Heart left ventricle (tissue), 16 donors: ENCODE measurements around the gene CDH13. TPM values are rescaled to one million over a fixed set of nuclear protein-coding genes. Genes with fewer than 3 reads are reported as not detected.

Source experiments
- ATAC-seq, 4 donors: fragments of 200-7000 bp; cut with Tn5 transposase; one replicate each; pipeline ENCODE4 v1.9.1; 2020 to 2022; ENCODE audit warnings: moderate library complexity in 4 of 4, mild to moderate bottlenecking in 3 of 4, moderate number of reproducible peaks in 1 of 4
- DNase-seq, 5 donors: peaks; one replicate each; pipeline ENCODE4 v3.0.0-alpha.2; 2020
- H3K27ac ChIP-seq, 12 donors: fragments of 200-600 bp; sonication (generic) in 4 of 12; one replicate each; pipeline versions ENCODE4 v1.5.0 to v1.8.0; 2016 to 2022; ENCODE audit warnings: mild to moderate bottlenecking in 2 of 12
- H3K27me3 ChIP-seq, 9 donors: fragments of 200-600 bp; sonication (generic) in 2 of 9; one replicate each; pipeline versions ENCODE4 v1.5.1 to v1.8.0; 2016 to 2022; ENCODE audit warnings: mild to moderate bottlenecking in 3 of 9
- H3K36me3 ChIP-seq, 9 donors: fragments of 200-600 bp; sonication (generic) in 2 of 9; one replicate each; pipeline versions ENCODE4 v1.5.0 to v1.8.0; 2018 to 2022; ENCODE audit warnings: mild to moderate bottlenecking in 2 of 9
- H3K4me1 ChIP-seq, 12 donors: fragments of 200-600 bp; sonication (generic) in 4 of 12; one replicate each; pipeline versions ENCODE4 v1.5.0 to v1.8.0; 2016 to 2022; ENCODE audit warnings: mild to moderate bottlenecking in 3 of 12
- H3K4me3 ChIP-seq, 12 donors: fragments of 200-600 bp; sonication (generic) in 4 of 12; one replicate each; pipeline versions ENCODE4 v1.5.0 to v1.8.0; 2017 to 2022; ENCODE audit warnings: mild to moderate bottlenecking in 9 of 12, moderate library complexity in 4 of 12
- H3K9me3 ChIP-seq, 12 donors: fragments of 200-600 bp; sonication (generic) in 4 of 12; one replicate each; pipeline versions ENCODE4 v1.5.0 to v1.8.0; 2016 to 2022; ENCODE audit warnings: mild to moderate bottlenecking in 1 of 12
- CTCF ChIP-seq, 12 donors: fragments of 200-600 bp; sonication (generic) in 4 of 12; IDR thresholded peaks; one replicate each; pipeline versions ENCODE4 v1.5.0 to v1.8.0; 2018 to 2022; ENCODE audit warnings: antibody characterized with exemption in 12 of 12, mild to moderate bottlenecking in 5 of 12
- POLR2A ChIP-seq, 2 donors: fragments of 450-650 bp; IDR thresholded peaks; one replicate each; pipeline ENCODE4 v1.6.1; 2017; ENCODE audit warnings: antibody characterized with exemption in 2 of 2, mild to moderate bottlenecking in 2 of 2, moderate library complexity in 2 of 2
- WGBS, 4 donors: extraction: QIAGEN DNeasy Blood & Tissue Kit in 2 of 4; methylation state at CpG; one replicate each; pipeline versions ENCODE4 v1.1.5 to v1.1.7; 2013 to 2018; 5-methylcytosine and 5-hydroxymethylcytosine counted together
- intact Hi-C, 10 donors: fragments of 100-400 bp; cut with DNase I; formaldehyde crosslinking; loops; one replicate each; pipeline versions ENCODE4 v1.11.1 to v1.14.2; 2022
- polyA plus RNA-seq, 2 donors: library from polyadenylated mRNA; stranded (reverse); fragments of 200-250 nt; gene quantifications; one replicate each; pipeline ENCODE4 v1.2.3, GENCODE V29; 2013
- total RNA-seq, 9 donors: library from RNA; depleted of rRNA in 2 of 9; stranded (reverse); fragments of >200 nt in 2 of 9; fragmentation: NEBNext Ultra II Directional in 3 of 9; extraction: Animal tissue kit (Norgen Biotek cat#: 25700) in 3 of 9; gene quantifications; one replicate each; pipeline versions ENCODE4 v1.1.0 to v1.2.4, GENCODE V29; 2016 to 2023
- donor health status: ischemic (EF 13 %, LVEDD 7.1; RV severe dilation, severe dysfunction).
- donor health status: healthy with polysubstance abuse.
- donor health status: DM: no; HTN: yes; CAD: no.
- donor health status: DM: no; HTN: no; CAD: no.
- donor health status: ischemic (EF 25% LVEDD 6.9; RV normal size, moderate dysfunction).
- donor health status: ischemic (EF 25% LVEDD 5.7; RV mildly dilated, moderate dysfunction).
- donor health status: healthy.
- donor health status: DM: yes; HTN: yes; CAD: no.
- donor health status: ischemic (EF 35%, LVEDD 5.7; RV mildly dilated, moderate dysfunction).
- donor health status: nonischemic (EF 11% LVEDD 7.7; RV severe dilation, severe dysfunction).
- donor health status: DM: yes; HTN: yes; CAD: no.
- donor health status: PGD.
- donor health status: ischemic (EF 29% LVEDD 5.4; RV normal size, mild dysfunction).
- donor health status: nonischemic (EF 23%, LVEDD 6.1; RV moderate dilation, normal function).

The CDH13 gene
- total and polyA plus RNA-seq, 11 donors = 15.0 to 172 (median 137) TPM

DNA sequence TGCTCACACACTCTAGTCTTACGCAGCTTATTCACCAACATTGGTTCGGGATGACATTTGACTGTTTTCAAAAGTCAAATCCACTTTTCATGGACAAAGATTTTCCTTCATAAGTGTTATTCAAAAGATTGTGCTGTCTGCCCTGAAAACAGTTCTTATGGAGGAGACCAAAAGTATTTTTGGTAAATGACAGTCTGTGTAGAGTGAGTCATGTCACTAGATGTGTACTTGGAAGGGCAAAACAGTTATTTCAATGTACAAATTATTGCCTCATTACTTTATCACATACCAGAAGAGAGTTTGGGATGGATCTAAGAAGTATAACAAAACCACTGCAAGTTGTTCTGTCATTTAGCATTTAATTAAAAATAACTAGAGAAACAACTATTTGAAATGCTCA is 265.6 kb downstream of the CDH13 start:
- Histone ChIP-seq H3K27me3 (no peaks in the 10 kb centered on the region), H3K36me3 (no peaks in the 10 kb centered on the region), H3K4me1 (peaks cover 0 to 35% (median 18%) of the 10 kb centered on the region in 12 donors), H3K4me3 (no peak overlapping the region), H3K9me3 (no peaks in the 10 kb centered on the region), H3K27ac (peak overlapping the region in 8 of 12 donors; percentile 25 to 66 (median 43))
- intact Hi-C loops = no loop called here
- ATAC-seq (peak in 3 of 4 donors; percentile 65 to 70 (median 66)), DNase-seq (no peak)
- 77 to 96% (median 91%) methylated on average over 2 of the region's 2 CpGs for WGBS, 4 donors
- TF ChIP-seq CTCF (IDR thresholded peaks at IDR 0.05) = no peak
- TF ChIP-seq POLR2A (IDR thresholded peaks at IDR 0.05) = no peak

DNA sequence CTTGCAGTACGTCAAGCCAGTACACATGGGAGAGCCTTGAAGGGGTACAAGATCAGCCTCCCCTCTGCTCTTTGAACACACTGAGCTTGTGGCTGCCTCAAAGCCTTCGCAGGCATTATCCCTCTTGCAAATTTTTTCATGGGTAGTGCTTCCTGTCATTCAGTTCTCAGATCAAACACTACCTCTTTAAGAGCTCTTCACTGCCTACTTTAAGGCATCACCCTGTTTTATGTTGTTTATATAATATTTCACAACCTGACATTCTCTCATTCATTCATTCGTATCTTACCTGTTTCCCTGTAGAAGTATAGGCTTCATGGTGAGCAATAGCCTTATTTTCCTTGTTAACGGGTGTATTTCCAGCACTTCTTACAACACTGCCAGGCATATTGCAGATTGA is 269.1 kb downstream of the CDH13 start:
- no peak overlapping the region for H3K4me3 ChIP-seq
- no peaks in the 10 kb centered on the region for H3K36me3 ChIP-seq
- no peak overlapping the region for H3K27ac ChIP-seq
- H3K27me3 ChIP-seq = no peaks in the 10 kb centered on the region
- no peaks in the 10 kb centered on the region for H3K9me3 ChIP-seq
- DNase-seq = no peak
- H3K4me1 ChIP-seq = peaks cover 0 to 35% (median 21%) of the 10 kb centered on the region in 12 donors
- TF ChIP-seq POLR2A (IDR thresholded peaks at IDR 0.05) = no peak
- TF ChIP-seq CTCF (IDR thresholded peaks at IDR 0.05) = no peak
- intact Hi-C loops = no loop called here
- WGBS, 4 donors = 68 to 72% (median 71%) methylated on average over 4 of the region's 4 CpGs
- no peak for ATAC-seq

GRCh38 chr16:82899006-82899405 is 272.2 kb downstream of the CDH13 start:
- 98 to 100% (median 99%) methylated on average over 2 of the region's 2 CpGs for WGBS, 4 donors
- TF ChIP-seq CTCF (IDR thresholded peaks at IDR 0.05) (no peak), POLR2A (IDR thresholded peaks at IDR 0.05) (no peak)
- Histone ChIP-seq H3K27ac (no peak overlapping the region), H3K4me1 (peaks cover 0 to 13% (median 8%) of the 10 kb centered on the region in 12 donors), H3K4me3 (no peak overlapping the region), H3K9me3 (no peaks in the 10 kb centered on the region), H3K36me3 (no peaks in the 10 kb centered on the region), H3K27me3 (no peaks in the 10 kb centered on the region)
- ATAC-seq = no peak
- intact Hi-C loops = no loop called here
- DNase-seq = no peak

GRCh38 chr16:82899731-82900450 is 273.1 kb downstream of the CDH13 start:
- intact Hi-C loops = no loop called here
- DNase-seq (no peak), ATAC-seq (peak in 2 of 4 donors; percentile 28 to 57)
- no peaks in the 10 kb centered on the region for H3K36me3 ChIP-seq
- no peaks in the 10 kb centered on the region for H3K27me3 ChIP-seq
- 72 to 83% (median 77%) methylated on average over 4 of the region's 4 CpGs for WGBS, 4 donors
- H3K9me3 ChIP-seq = no peaks in the 10 kb centered on the region
- TF ChIP-seq CTCF (IDR thresholded peaks at IDR 0.05) (no peak), POLR2A (IDR thresholded peaks at IDR 0.05) (no peak)
- peaks cover 0 to 13% (median 8%) of the 10 kb centered on the region in 12 donors for H3K4me1 ChIP-seq
- H3K27ac ChIP-seq = no peak overlapping the region
- H3K4me3 ChIP-seq = no peak overlapping the region
